ENCODE results near the gene RBMS3.

DNA sequence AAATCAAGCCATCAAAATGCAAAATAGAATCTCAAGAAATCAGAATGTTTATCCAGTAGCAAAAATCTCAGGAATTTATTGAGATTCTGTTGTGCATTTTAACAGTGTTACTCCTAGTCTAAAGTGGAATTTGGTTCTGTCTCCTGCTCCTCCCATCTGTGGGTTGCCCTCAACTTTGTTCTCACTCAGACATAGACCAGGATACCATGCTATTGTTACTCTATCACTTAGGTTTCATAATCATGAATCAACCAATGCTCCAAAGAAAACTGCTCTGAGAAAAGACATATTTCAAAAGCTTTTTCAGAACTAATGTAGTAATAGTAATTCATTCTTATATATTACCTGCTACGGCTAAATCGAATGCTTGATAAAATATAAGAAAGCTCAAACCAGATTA, 274.7 kb downstream of the RBMS3 start:
- no peak for TF ChIP-seq CTCF (IDR thresholded peaks at IDR 0.05)
- no peak for TF ChIP-seq POLR2AphosphoS5 (IDR thresholded peaks at IDR 0.05)
- no peak for TF ChIP-seq POLR2A (IDR thresholded peaks at IDR 0.05)
- TF ChIP-seq EP300 (IDR thresholded peaks at IDR 0.05), result no peak
